HG03469 (cell line): ENCODE measurements around the gene TNS1.

Source experiments
- ATAC-seq: cut with Tn5 transposase; IDR thresholded peaks from one replicate; pipeline ENCODE4 v1.9.1; 2021; ENCODE audit warnings: mild to moderate bottlenecking, moderate library complexity, moderate number of reproducible peaks; ENCODE audit not compliant: unreplicated experiment

TNS1 gene

GRCh38 chr2:217964275-217965161 lies 38.3 kb downstream of the TNS1 start:
- ATAC-seq = no peak

GRCh38 chr2:217960351-217960750 lies 42.4 kb downstream of the TNS1 start:
- no peak for ATAC-seq

GRCh38 chr2:217959723-217960122 lies 43.1 kb downstream of the TNS1 start:
- no peak for ATAC-seq

- no peak for ATAC-seq
Measured at GRCh38 chr2:217958884-217959225, 43.9 kb downstream of the TNS1 start.

- ATAC-seq = no peak
Measured at GRCh38 chr2:217958206-217958883, 44.5 kb downstream of the TNS1 start.

- ATAC-seq = no peak
Measured at GRCh38 chr2:217956586-217957457, 46.0 kb downstream of the TNS1 start.

- no peak for ATAC-seq
Measured at GRCh38 chr2:217955881-217956493, 46.8 kb downstream of the TNS1 start.

- ATAC-seq = no peak
Measured at GRCh38 chr2:217954971-217955740, 47.6 kb downstream of the TNS1 start.

- ATAC-seq = no peak
Measured at GRCh38 chr2:217954469-217954868, 48.3 kb downstream of the TNS1 start.

GRCh38 chr2:217954051-217954450 lies 48.7 kb downstream of the TNS1 start:
- no peak for ATAC-seq

- ATAC-seq = no peak
Measured at GRCh38 chr2:217953531-217953932, 49.3 kb downstream of the TNS1 start.

- no peak for ATAC-seq
Measured at GRCh38 chr2:217953011-217953481, 49.7 kb downstream of the TNS1 start.

GRCh38 chr2:217952409-217952808 lies 50.4 kb downstream of the TNS1 start:
- ATAC-seq = no peak

- ATAC-seq = no peak
Measured at GRCh38 chr2:217951521-217952247, 51.1 kb downstream of the TNS1 start.

GRCh38 chr2:217951091-217951490 lies 51.7 kb downstream of the TNS1 start:
- no peak for ATAC-seq

GRCh38 chr2:217950401-217950871 lies 52.4 kb downstream of the TNS1 start:
- ATAC-seq = no peak

- no peak for ATAC-seq
Measured at GRCh38 chr2:217949447-217949846, 53.3 kb downstream of the TNS1 start.

GRCh38 chr2:217948897-217949296 lies 53.9 kb downstream of the TNS1 start:
- no peak for ATAC-seq

GRCh38 chr2:217948351-217948791 lies 54.4 kb downstream of the TNS1 start:
- no peak for ATAC-seq
